SK-N-SH (cell line): Measurements from ENCODE around the gene BCAS3.

Experiments used
- CTCF ChIP-seq: fragments of 200-600 bp; sonication (generic); IDR thresholded peaks from 2 replicates; pipeline ENCODE4 v1.6.1; 2017; ENCODE audit warnings: antibody characterized with exemption, mild to moderate bottlenecking, moderate library complexity
- EP300 ChIP-seq, 2 experiments: IDR thresholded peaks; 2 replicates each; pipeline versions ENCODE4 v1.4.0 to v1.6.1; 2012; ENCODE audit warnings: borderline replicate concordance in 1 of 2, low read depth in 1 of 2, low read length in 1 of 2
- FOXM1 ChIP-seq: IDR thresholded peaks from 2 replicates; pipeline ENCODE4 v1.4.0; 2012; ENCODE audit warnings: low read depth, mild to moderate bottlenecking
- GATA2 ChIP-seq: sonication (generic); formaldehyde crosslinking; IDR thresholded peaks from 2 replicates; pipeline ENCODE4 v1.5.0; 2020; ENCODE audit warnings: mild to moderate bottlenecking, missing genetic modification reagents
- JUND ChIP-seq: IDR thresholded peaks from 2 replicates; pipeline ENCODE4 v1.4.0; 2012
- NRF1 ChIP-seq: IDR thresholded peaks from 2 replicates; pipeline ENCODE4 v1.6.1; 2012; ENCODE audit warnings: low read depth, mild to moderate bottlenecking, low read length
- RAD21 ChIP-seq: IDR thresholded peaks from 2 replicates; pipeline ENCODE4 v1.6.1; 2012; ENCODE audit warnings: mild to moderate bottlenecking, low read length
- RCOR1 ChIP-seq: fragments of 150-350 bp; IDR thresholded peaks from 2 replicates; pipeline ENCODE4 v1.6.1; 2017; ENCODE audit warnings: antibody characterized with exemption, low read length
- RFX5 ChIP-seq: IDR thresholded peaks from 2 replicates; pipeline ENCODE4 v1.6.1; 2012; ENCODE audit warnings: mild to moderate bottlenecking, improper control_type of control experiment, low read length
- SMC3 ChIP-seq: IDR thresholded peaks from 2 replicates; pipeline ENCODE4 v1.6.1; 2012; ENCODE audit warnings: low read depth, low read length, improper control_type of control experiment
- TAF1 ChIP-seq: IDR thresholded peaks from 2 replicates; pipeline ENCODE4 v1.6.1; 2012; ENCODE audit warnings: low read depth, mild to moderate bottlenecking, low read length, moderate library complexity, borderline replicate concordance
- TEAD4 ChIP-seq: IDR thresholded peaks from 2 replicates; pipeline ENCODE4 v1.4.0; 2012; ENCODE audit warnings: mild to moderate bottlenecking, borderline replicate concordance; ENCODE audit not compliant: insufficient read depth
- TF ChIP-seq, protein P1 (sequence below): IDR thresholded peaks from 2 replicates; pipeline ENCODE4 v1.4.0; 2012; ENCODE audit warnings: low read depth
- TF ChIP-seq, protein P2 (sequence below): IDR thresholded peaks from 2 replicates; pipeline ENCODE4 v1.6.1; 2012; ENCODE audit warnings: mild to moderate bottlenecking, low read depth, low read length, moderate library complexity

- TF ChIP-seq CTCF (no peak), TAF1 (no peak), FOXM1 (no peak), GATA2 (CRISPR knock-in tag) (no peak), NRF1 (no peak), TEAD4 (0 out of 2 replicates have a peak, but pooled peaks have one; percentile 17), RCOR1 (0 out of 2 replicates have a peak, but pooled peaks have one; percentile 34), SMC3 (no peak), JUND (0 out of 2 replicates have a peak, but pooled peaks have one; percentile 26), RAD21 (0 out of 2 replicates have a peak, but pooled peaks have one; percentile 4), EP300 (IDR thresholded peaks at IDR 0.05; ENCODE audit: borderline replicate concordance in 1 of 2, low read depth in 1 of 2, low read length in 1 of 2) (peak in 1 of 2 experiments; percentile 79; a peak in 2 of 4 replicates), RFX5 (no peak)
- TF ChIP-seq, protein P1, sequence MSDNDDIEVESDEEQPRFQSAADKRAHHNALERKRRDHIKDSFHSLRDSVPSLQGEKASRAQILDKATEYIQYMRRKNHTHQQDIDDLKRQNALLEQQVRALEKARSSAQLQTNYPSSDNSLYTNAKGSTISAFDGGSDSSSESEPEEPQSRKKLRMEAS, result peak; percentile 61; the same call in 1 of the 2 replicates
- TF ChIP-seq, protein P2, sequence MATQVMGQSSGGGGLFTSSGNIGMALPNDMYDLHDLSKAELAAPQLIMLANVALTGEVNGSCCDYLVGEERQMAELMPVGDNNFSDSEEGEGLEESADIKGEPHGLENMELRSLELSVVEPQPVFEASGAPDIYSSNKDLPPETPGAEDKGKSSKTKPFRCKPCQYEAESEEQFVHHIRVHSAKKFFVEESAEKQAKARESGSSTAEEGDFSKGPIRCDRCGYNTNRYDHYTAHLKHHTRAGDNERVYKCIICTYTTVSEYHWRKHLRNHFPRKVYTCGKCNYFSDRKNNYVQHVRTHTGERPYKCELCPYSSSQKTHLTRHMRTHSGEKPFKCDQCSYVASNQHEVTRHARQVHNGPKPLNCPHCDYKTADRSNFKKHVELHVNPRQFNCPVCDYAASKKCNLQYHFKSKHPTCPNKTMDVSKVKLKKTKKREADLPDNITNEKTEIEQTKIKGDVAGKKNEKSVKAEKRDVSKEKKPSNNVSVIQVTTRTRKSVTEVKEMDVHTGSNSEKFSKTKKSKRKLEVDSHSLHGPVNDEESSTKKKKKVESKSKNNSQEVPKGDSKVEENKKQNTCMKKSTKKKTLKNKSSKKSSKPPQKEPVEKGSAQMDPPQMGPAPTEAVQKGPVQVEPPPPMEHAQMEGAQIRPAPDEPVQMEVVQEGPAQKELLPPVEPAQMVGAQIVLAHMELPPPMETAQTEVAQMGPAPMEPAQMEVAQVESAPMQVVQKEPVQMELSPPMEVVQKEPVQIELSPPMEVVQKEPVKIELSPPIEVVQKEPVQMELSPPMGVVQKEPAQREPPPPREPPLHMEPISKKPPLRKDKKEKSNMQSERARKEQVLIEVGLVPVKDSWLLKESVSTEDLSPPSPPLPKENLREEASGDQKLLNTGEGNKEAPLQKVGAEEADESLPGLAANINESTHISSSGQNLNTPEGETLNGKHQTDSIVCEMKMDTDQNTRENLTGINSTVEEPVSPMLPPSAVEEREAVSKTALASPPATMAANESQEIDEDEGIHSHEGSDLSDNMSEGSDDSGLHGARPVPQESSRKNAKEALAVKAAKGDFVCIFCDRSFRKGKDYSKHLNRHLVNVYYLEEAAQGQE, result no peak
These were observed 570.7 kb downstream of the BCAS3 start for GRCh38 chr17:61248399-61248798.
